ENCODE data around the gene ACSM5.
"Not testable (repeated sequence)": the region's sequence is repeated elsewhere in the genome, so short reads cannot be mapped to it uniquely, and the experiment has no call there.

The ACSM5 gene

GRCh38 chr16:20430480-20430879 is 21.1 kb downstream of the ACSM5 start:
- not testable (repeated sequence) for H3K27ac ChIP-seq (ENCODE audit: low read depth, low read length); H3K9ac ChIP-seq (ENCODE audit: low read length); H3K4me2 ChIP-seq (ENCODE audit: low read length); H2BK5ac ChIP-seq (ENCODE audit: low read length); H3K4me1 ChIP-seq (ENCODE audit: control insufficient read depth, low read depth, low read length); H2AK5ac ChIP-seq (ENCODE audit: low read length); H3K79me1 ChIP-seq (ENCODE audit: low read length); H4K5ac ChIP-seq (ENCODE audit: low read length); H3K23ac ChIP-seq (ENCODE audit: low read length); H3K36me3 ChIP-seq (ENCODE audit: control insufficient read depth, insufficient read depth, low read length); H3K4me3 ChIP-seq (ENCODE audit: low read length); H3K79me2 ChIP-seq (ENCODE audit: control insufficient read depth, insufficient read depth, low read length); H3K56ac ChIP-seq (ENCODE audit: low read length); H3K27me3 ChIP-seq (ENCODE audit: insufficient read depth, low read length, poor library complexity); DNase-seq; H2BK120ac ChIP-seq (ENCODE audit: low read depth, low read length); H2BK15ac ChIP-seq (replicated peaks; ENCODE audit: low read depth); H3K18ac ChIP-seq (ENCODE audit: low read length); H3K4ac ChIP-seq (ENCODE audit: low read depth, low read length); H4K8ac ChIP-seq (ENCODE audit: low read depth, low read length)
- 100% methylated on average over 1 of the region's 1 CpG for WGBS (ENCODE audit: extremely low coverage, insufficient coverage, low lambda C conversion rate)

GRCh38 chr16:20430948-20431347 is 21.6 kb downstream of the ACSM5 start:
- H2BK5ac ChIP-seq (ENCODE audit: low read length): no peak overlapping the region

GRCh38 chr16:20438950-20439349 is 29.6 kb downstream of the ACSM5 start:
- not testable (repeated sequence) for H3K79me2 ChIP-seq (ENCODE audit: control insufficient read depth, insufficient read depth, low read length); H3K4me3 ChIP-seq (ENCODE audit: low read length); DNase-seq; H3K23ac ChIP-seq (ENCODE audit: low read length); H2AK5ac ChIP-seq (ENCODE audit: low read length); H2BK15ac ChIP-seq (replicated peaks; ENCODE audit: low read depth); H3K4me2 ChIP-seq (ENCODE audit: low read length); H3K56ac ChIP-seq (ENCODE audit: low read length); H3K4ac ChIP-seq (ENCODE audit: low read depth, low read length); H3K4me1 ChIP-seq (ENCODE audit: control insufficient read depth, low read depth, low read length); H4K5ac ChIP-seq (ENCODE audit: low read length); H3K9ac ChIP-seq (ENCODE audit: low read length); H3K27ac ChIP-seq (ENCODE audit: low read depth, low read length); H3K79me1 ChIP-seq (ENCODE audit: low read length); H4K8ac ChIP-seq (ENCODE audit: low read depth, low read length); H3K27me3 ChIP-seq (ENCODE audit: insufficient read depth, low read length, poor library complexity); H3K18ac ChIP-seq (ENCODE audit: low read length); H2BK120ac ChIP-seq (ENCODE audit: low read depth, low read length); H3K36me3 ChIP-seq (ENCODE audit: control insufficient read depth, insufficient read depth, low read length); H2BK5ac ChIP-seq (ENCODE audit: low read length)
- no CpG with 5 or more reads among the region's 2 CpGs for WGBS (ENCODE audit: extremely low coverage, insufficient coverage, low lambda C conversion rate)

More at GRCh38 chr16:20430948-20431347, 21.6 kb downstream of the ACSM5 start:
- H3K56ac ChIP-seq (ENCODE audit: low read length): no peak overlapping the region
- H3K4me2 ChIP-seq (ENCODE audit: low read length): no peak overlapping the region
- no peaks in the 10 kb centered on the region for H3K79me1 ChIP-seq (ENCODE audit: low read length)
- no peak overlapping the region for H4K8ac ChIP-seq (ENCODE audit: low read depth, low read length)
- no peak overlapping the region for H2BK15ac ChIP-seq (replicated peaks; ENCODE audit: low read depth)
- no peaks in the 10 kb centered on the region for H3K36me3 ChIP-seq (ENCODE audit: control insufficient read depth, insufficient read depth, low read length)
- no peak overlapping the region for H3K4ac ChIP-seq (ENCODE audit: low read depth, low read length)
- H3K79me2 ChIP-seq (ENCODE audit: control insufficient read depth, insufficient read depth, low read length): no peaks in the 10 kb centered on the region
- H3K27me3 ChIP-seq (ENCODE audit: insufficient read depth, low read length, poor library complexity): no peaks in the 10 kb centered on the region
- H4K5ac ChIP-seq (ENCODE audit: low read length): no peak overlapping the region
- no peak overlapping the region for H3K27ac ChIP-seq (ENCODE audit: low read depth, low read length)
- no peak overlapping the region for H3K18ac ChIP-seq (ENCODE audit: low read length)
- H3K4me3 ChIP-seq (ENCODE audit: low read length): no peak overlapping the region
- no peaks in the 10 kb centered on the region for H3K4me1 ChIP-seq (ENCODE audit: control insufficient read depth, low read depth, low read length)
- H3K9ac ChIP-seq (ENCODE audit: low read length): no peak overlapping the region
- no peak overlapping the region for H2BK120ac ChIP-seq (ENCODE audit: low read depth, low read length)
- no peak overlapping the region for H3K23ac ChIP-seq (ENCODE audit: low read length)
- no peak for DNase-seq
- H2AK5ac ChIP-seq (ENCODE audit: low read length): no peak overlapping the region
- WGBS (ENCODE audit: extremely low coverage, insufficient coverage, low lambda C conversion rate): no CpG with 5 or more reads among the region's 11 CpGs

GRCh38 chr16:20439820-20440231 is 30.5 kb downstream of the ACSM5 start:
- not testable (repeated sequence) for H2BK120ac ChIP-seq (ENCODE audit: low read depth, low read length); H4K5ac ChIP-seq (ENCODE audit: low read length); H3K79me2 ChIP-seq (ENCODE audit: control insufficient read depth, insufficient read depth, low read length); H3K79me1 ChIP-seq (ENCODE audit: low read length); H3K36me3 ChIP-seq (ENCODE audit: control insufficient read depth, insufficient read depth, low read length); H4K8ac ChIP-seq (ENCODE audit: low read depth, low read length); H3K27me3 ChIP-seq (ENCODE audit: insufficient read depth, low read length, poor library complexity); H3K56ac ChIP-seq (ENCODE audit: low read length); H3K27ac ChIP-seq (ENCODE audit: low read depth, low read length); H3K4me3 ChIP-seq (ENCODE audit: low read length); DNase-seq; H3K9ac ChIP-seq (ENCODE audit: low read length); H3K4me1 ChIP-seq (ENCODE audit: control insufficient read depth, low read depth, low read length); H3K4ac ChIP-seq (ENCODE audit: low read depth, low read length); H2AK5ac ChIP-seq (ENCODE audit: low read length); H3K23ac ChIP-seq (ENCODE audit: low read length); H3K4me2 ChIP-seq (ENCODE audit: low read length); H3K18ac ChIP-seq (ENCODE audit: low read length); H2BK5ac ChIP-seq (ENCODE audit: low read length); H2BK15ac ChIP-seq (replicated peaks; ENCODE audit: low read depth)
- WGBS (ENCODE audit: extremely low coverage, insufficient coverage, low lambda C conversion rate): no CpG with 5 or more reads among the region's 3 CpGs

- not testable (repeated sequence) for H3K27ac ChIP-seq (ENCODE audit: low read depth, low read length); H3K27me3 ChIP-seq (ENCODE audit: insufficient read depth, low read length, poor library complexity); H3K36me3 ChIP-seq (ENCODE audit: control insufficient read depth, insufficient read depth, low read length); H2BK15ac ChIP-seq (replicated peaks; ENCODE audit: low read depth); H3K56ac ChIP-seq (ENCODE audit: low read length); H3K79me1 ChIP-seq (ENCODE audit: low read length); H3K4ac ChIP-seq (ENCODE audit: low read depth, low read length); H3K4me2 ChIP-seq (ENCODE audit: low read length); H3K18ac ChIP-seq (ENCODE audit: low read length); H2BK5ac ChIP-seq (ENCODE audit: low read length); H3K9ac ChIP-seq (ENCODE audit: low read length); H3K4me3 ChIP-seq (ENCODE audit: low read length); H4K5ac ChIP-seq (ENCODE audit: low read length); H3K23ac ChIP-seq (ENCODE audit: low read length); H3K4me1 ChIP-seq (ENCODE audit: control insufficient read depth, low read depth, low read length); H4K8ac ChIP-seq (ENCODE audit: low read depth, low read length); H2BK120ac ChIP-seq (ENCODE audit: low read depth, low read length); H3K79me2 ChIP-seq (ENCODE audit: control insufficient read depth, insufficient read depth, low read length); H2AK5ac ChIP-seq (ENCODE audit: low read length); DNase-seq
- WGBS (ENCODE audit: extremely low coverage, insufficient coverage, low lambda C conversion rate): no CpG with 5 or more reads among the region's 1 CpG
Observed at GRCh38 chr16:20440731-20441130, 31.4 kb downstream of the ACSM5 start.

GRCh38 chr16:20441191-20441590 is 31.9 kb downstream of the ACSM5 start:
- Histone ChIP-seq H3K4me3 (ENCODE audit: low read length) (no peak overlapping the region), H3K4me2 (ENCODE audit: low read length) (no peak overlapping the region), H3K79me1 (ENCODE audit: low read length) (no peaks in the 10 kb centered on the region), H4K5ac (ENCODE audit: low read length) (no peak overlapping the region), H3K18ac (ENCODE audit: low read length) (no peak overlapping the region), H3K4me1 (ENCODE audit: control insufficient read depth, low read depth, low read length) (no peaks in the 10 kb centered on the region), H2BK15ac (replicated peaks; ENCODE audit: low read depth) (no peak overlapping the region), H2AK5ac (ENCODE audit: low read length) (no peak overlapping the region), H3K56ac (ENCODE audit: low read length) (no peak overlapping the region), H3K23ac (ENCODE audit: low read length) (no peak overlapping the region), H3K4ac (ENCODE audit: low read depth, low read length) (no peak overlapping the region), H3K27me3 (ENCODE audit: insufficient read depth, low read length, poor library complexity) (no peaks in the 10 kb centered on the region), H3K27ac (ENCODE audit: low read depth, low read length) (no peak overlapping the region), H4K8ac (ENCODE audit: low read depth, low read length) (no peak overlapping the region), H2BK5ac (ENCODE audit: low read length) (no peak overlapping the region), H2BK120ac (ENCODE audit: low read depth, low read length) (no peak overlapping the region), H3K79me2 (ENCODE audit: control insufficient read depth, insufficient read depth, low read length) (no peaks in the 10 kb centered on the region), H3K36me3 (ENCODE audit: control insufficient read depth, insufficient read depth, low read length) (no peaks in the 10 kb centered on the region), H3K9ac (ENCODE audit: low read length) (no peak overlapping the region)
- WGBS (ENCODE audit: extremely low coverage, insufficient coverage, low lambda C conversion rate): no CpG with 5 or more reads among the region's 3 CpGs
- DNase-seq: no peak

Data from mesendoderm (in vitro differentiated cells).